ENCODE data around the gene PRKCE.

Gene PRKCE

GRCh38 chr2:46130511-46130910 lies 479.0 kb downstream of the PRKCE start:
- DNase-seq (ENCODE audit: low read depth in 2 of 2) = no peak
- no peak overlapping the region for H3K4me3 ChIP-seq (replicated peaks in 1 of 2; ENCODE audit: low read depth in 2 of 2, low read length in 2 of 2)
- no peak for TF ChIP-seq CTCF (IDR thresholded peaks at IDR 0.05; ENCODE audit: low read depth, low read length)

- no peak overlapping the region for H3K4me3 ChIP-seq (replicated peaks in 1 of 2; ENCODE audit: low read depth in 2 of 2, low read length in 2 of 2)
- TF ChIP-seq CTCF (IDR thresholded peaks at IDR 0.05; ENCODE audit: low read depth, low read length) = no peak
- no peak for DNase-seq (ENCODE audit: low read depth in 2 of 2)
These were observed 481.5 kb downstream of the PRKCE start for GRCh38 chr2:46132996-46133395.

GRCh38 chr2:46134531-46135227 lies 483.2 kb downstream of the PRKCE start:
- H3K4me3 ChIP-seq (replicated peaks in 1 of 2; ENCODE audit: low read depth in 2 of 2, low read length in 2 of 2) = no peak overlapping the region
- DNase-seq (ENCODE audit: low read depth in 2 of 2) = peak; percentile 80 to 82
- no peak for TF ChIP-seq CTCF (IDR thresholded peaks at IDR 0.05; ENCODE audit: low read depth, low read length)

- H3K4me3 ChIP-seq (replicated peaks in 1 of 2; ENCODE audit: low read depth in 2 of 2, low read length in 2 of 2) = no peak overlapping the region
- peak in 1 of 2 donors; percentile 22 for DNase-seq (ENCODE audit: low read depth in 2 of 2)
- no peak for TF ChIP-seq CTCF (IDR thresholded peaks at IDR 0.05; ENCODE audit: low read depth, low read length)
These were observed 483.9 kb downstream of the PRKCE start for GRCh38 chr2:46135228-46135855.

- TF ChIP-seq CTCF (IDR thresholded peaks at IDR 0.05; ENCODE audit: low read depth, low read length) = no peak
- H3K4me3 ChIP-seq (replicated peaks in 1 of 2; ENCODE audit: low read depth in 2 of 2, low read length in 2 of 2) = no peak overlapping the region
- DNase-seq (ENCODE audit: low read depth in 2 of 2) = peak; percentile 67 to 92
These were observed 484.5 kb downstream of the PRKCE start for GRCh38 chr2:46135958-46136357.

GRCh38 chr2:46136481-46136880 lies 485.0 kb downstream of the PRKCE start:
- no peak overlapping the region for H3K4me3 ChIP-seq (replicated peaks in 1 of 2; ENCODE audit: low read depth in 2 of 2, low read length in 2 of 2)
- no peak for DNase-seq (ENCODE audit: low read depth in 2 of 2)
- TF ChIP-seq CTCF (IDR thresholded peaks at IDR 0.05; ENCODE audit: low read depth, low read length) = no peak
